ENCODE data around the gene HNRNPM. TPM values are rescaled to one million over a fixed set of nuclear protein-coding genes. Genes with fewer than 3 reads are reported as not detected.
A peak's percentile ranks its signal among the peaks of the same experiment; 100 is the strongest.

Gene HNRNPM
- total RNA-seq, 3 donors from 2014 or later = 84.8 to 153 (median 116) TPM

GRCh38 chr19:8451377-8451776 lies 6.6 kb downstream of the HNRNPM start:
- no peak overlapping the region for H3K4me3 ChIP-seq
- TF ChIP-seq CTCF (IDR thresholded peaks at IDR 0.05) (no peak), POLR2A (IDR thresholded peaks at IDR 0.05) (no peak), POLR2AphosphoS5 (IDR thresholded peaks at IDR 0.05) (no peak)
- H3K27ac ChIP-seq = no peak overlapping the region
- no peaks in the 10 kb centered on the region for H3K27me3 ChIP-seq
- intact Hi-C loops (cut with DNase I; ENCODE audit: low total_unique reads) = loop anchor here (5.0 kb wide), 1 partner anchor 889 kb away; no protein-coding TSS in a partner anchor
- H3K9me3 ChIP-seq = no peaks in the 10 kb centered on the region
- no peaks in the 10 kb centered on the region for H3K36me3 ChIP-seq
- DNase-seq (ENCODE audit: low spot score in 2 of 2) = no peak
- H3K4me1 ChIP-seq = peaks cover 6 to 48% of the 10 kb centered on the region in 2 donors

GRCh38 chr19:8451885-8452284 lies 7.1 kb downstream of the HNRNPM start:
- intact Hi-C loops (cut with DNase I; ENCODE audit: low total_unique reads) = loop anchor here (5.0 kb wide), 1 partner anchor 890 kb away; no protein-coding TSS in a partner anchor
- H3K27ac ChIP-seq = no peak overlapping the region
- H3K4me1 ChIP-seq = peaks cover 6 to 43% of the 10 kb centered on the region in 2 donors
- no peaks in the 10 kb centered on the region for H3K27me3 ChIP-seq
- TF ChIP-seq POLR2AphosphoS5 (IDR thresholded peaks at IDR 0.05) (no peak), POLR2A (IDR thresholded peaks at IDR 0.05) (no peak), CTCF (IDR thresholded peaks at IDR 0.05) (no peak)
- H3K4me3 ChIP-seq = no peak overlapping the region
- H3K9me3 ChIP-seq = no peaks in the 10 kb centered on the region
- no peak for DNase-seq (ENCODE audit: low spot score in 2 of 2)
- H3K36me3 ChIP-seq = no peaks in the 10 kb centered on the region

GRCh38 chr19:8452446-8453123 lies 7.8 kb downstream of the HNRNPM start:
- Histone ChIP-seq H3K4me1 (peaks cover 6 to 36% of the 10 kb centered on the region in 2 donors), H3K27me3 (no peaks in the 10 kb centered on the region), H3K4me3 (no peak overlapping the region), H3K9me3 (no peaks in the 10 kb centered on the region), H3K27ac (peak overlapping the region; percentile 2 to 3), H3K36me3 (no peaks in the 10 kb centered on the region)
- no peak for DNase-seq (ENCODE audit: low spot score in 2 of 2)
- intact Hi-C loops (cut with DNase I; ENCODE audit: low total_unique reads) = loop anchor here (5.0 kb wide), 1 partner anchor 890 kb away; no protein-coding TSS in a partner anchor
- TF ChIP-seq POLR2A (IDR thresholded peaks at IDR 0.05) (no peak), POLR2AphosphoS5 (IDR thresholded peaks at IDR 0.05) (no peak), CTCF (IDR thresholded peaks at IDR 0.05) (no peak)

GRCh38 chr19:8453616-8454015 lies 8.8 kb downstream of the HNRNPM start:
- Histone ChIP-seq H3K9me3 (no peaks in the 10 kb centered on the region), H3K36me3 (no peaks in the 10 kb centered on the region), H3K27me3 (no peaks in the 10 kb centered on the region), H3K27ac (peak overlapping the region in 1 of 2 donors; percentile 3), H3K4me1 (peaks cover 6 to 34% of the 10 kb centered on the region in 2 donors), H3K4me3 (no peak overlapping the region)
- intact Hi-C loops (cut with DNase I; ENCODE audit: low total_unique reads) = loop anchor here (5.0 kb wide), 1 partner anchor 891 kb away; no protein-coding TSS in a partner anchor
- no peak for DNase-seq (ENCODE audit: low spot score in 2 of 2)
- TF ChIP-seq POLR2A (IDR thresholded peaks at IDR 0.05) (no peak), POLR2AphosphoS5 (IDR thresholded peaks at IDR 0.05) (no peak), CTCF (IDR thresholded peaks at IDR 0.05) (no peak)

GRCh38 chr19:8454218-8454617 lies 9.4 kb downstream of the HNRNPM start:
- Histone ChIP-seq H3K36me3 (no peaks in the 10 kb centered on the region), H3K27ac (no peak overlapping the region), H3K4me1 (peaks cover 2 to 34% of the 10 kb centered on the region in 2 donors), H3K9me3 (no peaks in the 10 kb centered on the region), H3K4me3 (no peak overlapping the region), H3K27me3 (no peaks in the 10 kb centered on the region)
- no peak for DNase-seq (ENCODE audit: low spot score in 2 of 2)
- intact Hi-C loops (cut with DNase I; ENCODE audit: low total_unique reads) = loop anchor here (5.0 kb wide), 1 partner anchor 892 kb away; no protein-coding TSS in a partner anchor
- TF ChIP-seq POLR2AphosphoS5 (IDR thresholded peaks at IDR 0.05) (no peak), CTCF (IDR thresholded peaks at IDR 0.05) (no peak), POLR2A (IDR thresholded peaks at IDR 0.05) (no peak)
